Breast epithelium (tissue), 3 donors: ENCODE results near the gene PCDHB6.

Source experiments
- POLR2A ChIP-seq: fragments of 450-650 bp; IDR thresholded peaks from one replicate; pipeline ENCODE4 v1.6.1; 2016; ENCODE audit warnings: antibody characterized with exemption, mild to moderate bottlenecking, moderate library complexity
- POLR2AphosphoS5 ChIP-seq, 3 donors: sonication (generic); formaldehyde crosslinking; IDR thresholded peaks; one replicate each; pipeline ENCODE4 v1.6.1; 2017; ENCODE audit warnings: antibody characterized with exemption in 3 of 3
- TF ChIP-seq, protein P1 (sequence below), 3 donors: fragments of 450-650 bp; IDR thresholded peaks; one replicate each; pipeline ENCODE4 v1.5.1; 2016 to 2017; ENCODE audit warnings: antibody characterized with exemption in 3 of 3, mild to moderate bottlenecking in 3 of 3, moderate library complexity in 3 of 3

DNA sequence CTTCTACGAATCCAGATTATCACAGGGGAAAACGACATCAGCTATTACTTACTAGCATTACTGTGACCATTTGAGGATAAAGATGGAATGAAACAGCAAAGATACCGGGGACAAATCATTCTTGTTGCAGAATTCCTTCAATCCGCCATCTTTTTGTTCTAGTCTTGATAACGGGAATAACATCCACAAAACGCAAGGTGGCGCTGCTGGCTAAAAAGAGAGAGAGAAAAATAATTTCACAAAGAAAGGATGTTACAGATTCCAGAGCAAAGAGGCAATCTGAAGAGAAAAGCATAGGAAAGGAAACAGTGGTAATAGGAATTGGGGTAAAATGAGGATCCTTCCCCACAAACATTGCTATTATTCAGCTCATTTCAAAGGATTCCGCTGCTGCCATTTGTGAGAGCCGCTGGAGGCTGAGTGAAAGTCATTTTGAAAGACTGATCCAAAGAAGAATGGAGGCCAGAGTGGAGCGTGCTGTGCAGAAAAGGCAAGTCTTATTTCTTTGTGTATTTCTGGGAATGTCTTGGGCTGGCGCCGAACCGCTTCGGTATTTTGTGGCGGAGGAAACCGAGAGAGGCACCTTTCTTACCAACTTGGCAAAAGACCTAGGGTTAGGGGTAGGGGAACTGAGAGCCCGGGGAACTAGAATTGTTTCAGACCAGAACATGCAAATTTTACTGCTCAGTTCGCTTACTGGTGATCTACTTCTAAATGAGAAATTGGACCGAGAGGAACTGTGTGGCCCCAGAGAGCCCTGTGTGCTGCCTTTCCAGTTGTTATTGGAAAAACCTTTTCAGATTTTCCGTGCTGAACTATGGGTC is 22.7 kb downstream of the PCDHB6 start, which contains the start of gene PCDHB7:
- TF ChIP-seq, protein P1, sequence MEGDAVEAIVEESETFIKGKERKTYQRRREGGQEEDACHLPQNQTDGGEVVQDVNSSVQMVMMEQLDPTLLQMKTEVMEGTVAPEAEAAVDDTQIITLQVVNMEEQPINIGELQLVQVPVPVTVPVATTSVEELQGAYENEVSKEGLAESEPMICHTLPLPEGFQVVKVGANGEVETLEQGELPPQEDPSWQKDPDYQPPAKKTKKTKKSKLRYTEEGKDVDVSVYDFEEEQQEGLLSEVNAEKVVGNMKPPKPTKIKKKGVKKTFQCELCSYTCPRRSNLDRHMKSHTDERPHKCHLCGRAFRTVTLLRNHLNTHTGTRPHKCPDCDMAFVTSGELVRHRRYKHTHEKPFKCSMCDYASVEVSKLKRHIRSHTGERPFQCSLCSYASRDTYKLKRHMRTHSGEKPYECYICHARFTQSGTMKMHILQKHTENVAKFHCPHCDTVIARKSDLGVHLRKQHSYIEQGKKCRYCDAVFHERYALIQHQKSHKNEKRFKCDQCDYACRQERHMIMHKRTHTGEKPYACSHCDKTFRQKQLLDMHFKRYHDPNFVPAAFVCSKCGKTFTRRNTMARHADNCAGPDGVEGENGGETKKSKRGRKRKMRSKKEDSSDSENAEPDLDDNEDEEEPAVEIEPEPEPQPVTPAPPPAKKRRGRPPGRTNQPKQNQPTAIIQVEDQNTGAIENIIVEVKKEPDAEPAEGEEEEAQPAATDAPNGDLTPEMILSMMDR (IDR thresholded peaks at IDR 0.05), result peak in 2 of 3 donors; percentile 20 to 28
- TF ChIP-seq POLR2A (no peak), POLR2AphosphoS5 (IDR thresholded peaks at IDR 0.05) (no peak)
